Caco-2 (cell line): ENCODE measurements around the gene OR5B12. TPM values are rescaled to one million over a fixed set of nuclear protein-coding genes. Genes with fewer than 3 reads are reported as not detected.

Experiments
- BruUV-seq: library from RNA; stranded (reverse); fragments of 400-500 nt; replicated peaks from 2 replicates; lab custom pipeline; 2021; lab: Mats Ljungman, UMichigan
- CTCF ChIA-PET: fragments of 300-600 bp; sonication (Branson Sonifier 250); formaldehyde crosslinking; loops from one replicate; lab custom pipeline; 2022; ENCODE audit warnings: antibody characterized with exemption; lab: Charles Lee
- POLR2A ChIA-PET: fragments of 300-600 bp; sonication (Branson Sonifier 250); formaldehyde crosslinking; loops from one replicate; lab custom pipeline; 2022; ENCODE audit warnings: antibody characterized with exemption; lab: Charles Lee
- DNase-seq, 2 experiments: peaks; one replicate each; pipeline versions ENCODE4 v3.0.0 to v3.0.0-alpha.2; 2020 to 2022
- H3K27me3 ChIP-seq: replicated peaks from 2 replicates; pipeline ENCODE4 v1.6.0; 2011; ENCODE audit warnings: low read length; ENCODE audit not compliant: control insufficient read depth, insufficient read depth
- H3K36me3 ChIP-seq: 2 replicates; pipeline ENCODE4 v1.5.1; 2011; ENCODE audit warnings: low read length; ENCODE audit not compliant: control insufficient read depth, insufficient read depth
- H3K4me1 ChIP-seq: fragments of 250-450 bp; sonication (Bioruptor Pico); 2 replicates; pipeline ENCODE4 v1.5.1; 2020; ENCODE audit warnings: mild to moderate bottlenecking
- H3K4me3 ChIP-seq: 2 replicates; pipeline ENCODE4 v1.5.1; 2011; ENCODE audit warnings: low read depth, mild to moderate bottlenecking, control low read depth, low read length
- H3K9me3 ChIP-seq: fragments of 250-450 bp; sonication (Bioruptor Pico); 2 replicates; pipeline ENCODE4 v1.5.1; 2020; ENCODE audit warnings: mild to moderate bottlenecking, moderate library complexity
- H3K27ac Mint-ChIP-seq: one replicate; pipeline ENCODE4 v1.8.0; 2022; ENCODE audit warnings: mixed read lengths; ENCODE audit not compliant: unreplicated experiment
- H3K27me3 Mint-ChIP-seq: one replicate; pipeline ENCODE4 v1.8.0; 2022; ENCODE audit warnings: mixed read lengths; ENCODE audit not compliant: insufficient read depth, unreplicated experiment
- H3K36me3 Mint-ChIP-seq: one replicate; pipeline ENCODE4 v1.8.0; 2022; ENCODE audit warnings: mild to moderate bottlenecking, mixed read lengths; ENCODE audit not compliant: insufficient read depth, unreplicated experiment
- H3K4me1 Mint-ChIP-seq: one replicate; pipeline ENCODE4 v1.8.0; 2022; ENCODE audit warnings: low read depth, mixed read lengths; ENCODE audit not compliant: unreplicated experiment
- H3K4me3 Mint-ChIP-seq: one replicate; pipeline ENCODE4 v1.8.0; 2022; ENCODE audit warnings: mild to moderate bottlenecking, moderate library complexity, mixed read lengths; ENCODE audit not compliant: unreplicated experiment
- H3K9me3 Mint-ChIP-seq: one replicate; pipeline ENCODE4 v1.8.0; 2022; ENCODE audit warnings: mixed read lengths; ENCODE audit not compliant: unreplicated experiment
- CTCF ChIP-seq, 2 experiments: fragments of 200-600 bp in 1 of 2; IDR thresholded peaks; 1 replicate in 1 of 2; 2 replicates in 1 of 2; pipeline versions ENCODE4 v1.5.1 to v1.8.0; 2011 to 2022; ENCODE audit warnings: antibody characterized with exemption in 1 of 2, control low read depth in 1 of 2, inconsistent platforms in 1 of 2, low read depth in 1 of 2, low read length in 1 of 2, mild to moderate bottlenecking in 1 of 2, moderate library complexity in 1 of 2; ENCODE audit not compliant: insufficient read depth in 1 of 2, severe bottlenecking in 1 of 2, unreplicated experiment in 1 of 2
- intact Hi-C: fragments of 100-400 bp; cut with micrococcal nuclease; formaldehyde crosslinking; loops from one replicate; pipeline ENCODE4 v1.10.0; 2022; ENCODE audit not compliant: unreplicated experiment
- total RNA-seq: library from RNA; stranded (reverse); gene quantifications from 2 replicates; pipeline ENCODE4 v1.2.3, GENCODE V29; 2022

The OR5B12 gene
- total RNA-seq, 1 experiment from 2014 or later, result not detected

DNA sequence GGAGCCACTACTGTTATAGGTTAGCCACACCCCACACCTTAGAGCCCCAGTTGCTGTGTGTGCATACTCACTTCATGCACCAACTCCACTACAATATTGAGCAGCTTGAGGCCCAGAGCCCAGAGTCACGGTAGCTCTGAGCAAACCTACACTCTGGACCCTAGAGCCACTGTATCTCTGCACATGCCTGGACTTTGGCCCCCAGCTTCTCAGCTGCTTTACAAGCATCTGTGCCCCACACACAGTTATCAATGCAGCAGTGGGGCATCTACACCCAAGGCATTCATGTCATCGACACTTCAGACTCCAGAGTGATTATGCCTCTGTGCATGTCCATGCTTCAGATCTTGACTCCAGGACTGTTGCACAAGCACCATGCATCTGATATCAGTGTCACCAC is 2.3 kb upstream of the OR5B12 start:
- BruUV-seq, result no TSS peak
- Histone ChIP-seq H3K27me3 (no peaks in the 10 kb centered on the region), H3K9me3 (no peaks in the 10 kb centered on the region), H3K4me1 (no peaks in the 10 kb centered on the region), H3K36me3 (no peaks in the 10 kb centered on the region), H3K4me3 (no peak overlapping the region)
- DNase-seq, result peak in 1 of 2 experiments; percentile 2
- H3K4me1 Mint-ChIP-seq, result no peaks in the 10 kb centered on the region
- H3K9me3 Mint-ChIP-seq, result peaks cover 10% of the 10 kb centered on the region
- ChIA-PET CTCF (no interaction called here), POLR2A (no interaction called here)
- TF ChIP-seq CTCF (IDR thresholded peaks at IDR 0.05; ENCODE audit: insufficient read depth in 1 of 2, low read depth in 1 of 2, low read length in 1 of 2, severe bottlenecking in 1 of 2, unreplicated experiment in 1 of 2), result no peak
- H3K27ac Mint-ChIP-seq, result no peak overlapping the region
- H3K36me3 Mint-ChIP-seq, result no peaks in the 10 kb centered on the region
- H3K4me3 Mint-ChIP-seq, result no peak overlapping the region
- intact Hi-C loops, result no loop called here
- no peaks in the 10 kb centered on the region for H3K27me3 Mint-ChIP-seq

GRCh38 chr11:58438486-58438885 is 3.5 kb downstream of the OR5B12 start:
- ChIA-PET POLR2A (no interaction called here), CTCF (no interaction called here)
- no peaks in the 10 kb centered on the region for H3K9me3 ChIP-seq
- DNase-seq, result no peak
- intact Hi-C loops, result loop anchor here (5.0 kb wide), 1 partner anchor 526 kb away; no protein-coding TSS in a partner anchor
- peaks cover 2% of the 10 kb centered on the region for H3K27me3 Mint-ChIP-seq
- no peak overlapping the region for H3K4me3 ChIP-seq
- H3K9me3 Mint-ChIP-seq, result no peaks in the 10 kb centered on the region
- no peaks in the 10 kb centered on the region for H3K36me3 Mint-ChIP-seq
- no peaks in the 10 kb centered on the region; the same call in 1 of the 2 replicates for H3K27me3 ChIP-seq
- BruUV-seq, result no TSS peak
- no peaks in the 10 kb centered on the region for H3K36me3 ChIP-seq
- TF ChIP-seq CTCF (IDR thresholded peaks at IDR 0.05; ENCODE audit: insufficient read depth in 1 of 2, low read depth in 1 of 2, low read length in 1 of 2, severe bottlenecking in 1 of 2, unreplicated experiment in 1 of 2), result no peak
- no peaks in the 10 kb centered on the region for H3K4me1 ChIP-seq
- H3K4me3 Mint-ChIP-seq, result no peak overlapping the region
- H3K4me1 Mint-ChIP-seq, result no peaks in the 10 kb centered on the region
- H3K27ac Mint-ChIP-seq, result no peak overlapping the region

GRCh38 chr11:58434217-58434616 is 7.8 kb downstream of the OR5B12 start:
- DNase-seq, result no peak
- TF ChIP-seq CTCF (IDR thresholded peaks at IDR 0.05; ENCODE audit: insufficient read depth in 1 of 2, low read depth in 1 of 2, low read length in 1 of 2, severe bottlenecking in 1 of 2, unreplicated experiment in 1 of 2), result no peak
- Mint-ChIP-seq H3K9me3 (no peaks in the 10 kb centered on the region), H3K4me3 (no peak overlapping the region), H3K36me3 (no peaks in the 10 kb centered on the region), H3K27ac (no peak overlapping the region), H3K4me1 (no peaks in the 10 kb centered on the region), H3K27me3 (peaks cover 6% of the 10 kb centered on the region)
- ChIA-PET POLR2A (no interaction called here), CTCF (no interaction called here)
- H3K4me1 ChIP-seq, result no peaks in the 10 kb centered on the region
- H3K4me3 ChIP-seq, result no peak overlapping the region
- BruUV-seq, result no TSS peak
- H3K9me3 ChIP-seq, result no peaks in the 10 kb centered on the region; the same call in 1 of the 2 replicates
- H3K27me3 ChIP-seq, result no peaks in the 10 kb centered on the region; the same call in 1 of the 2 replicates
- intact Hi-C loops, result no loop called here
- no peaks in the 10 kb centered on the region for H3K36me3 ChIP-seq
